D721Med (cell line): ENCODE results near the gene MDFI.

ENCODE experiments used
- DNase-seq: peaks from one replicate; pipeline ENCODE4 v3.0.0; 2011; ENCODE audit warnings: low spot score; ENCODE audit not compliant: insufficient read length
- FAIRE-seq: peaks from 2 replicates; lab custom pipeline; 2011; peaks lifted over from hg19 to GRCh38; lab: Jason Lieb, UNC
- CTCF ChIP-seq: IDR thresholded peaks from 2 replicates; pipeline ENCODE4 v1.5.1; 2012; ENCODE audit warnings: mild to moderate bottlenecking, control low read depth; ENCODE audit not compliant: insufficient read depth; ENCODE audit errors: missing control alignments

MDFI gene

GRCh38 chr6:41602864-41603608 is 35.2 kb upstream of the MDFI start:
- peak; percentile 94 for TF ChIP-seq CTCF
- DNase-seq (peak; percentile 66), FAIRE-seq (no peak)

- DNase-seq (no peak), FAIRE-seq (no peak)
- no peak for TF ChIP-seq CTCF
Measured at GRCh38 chr6:41604006-41604405, 34.3 kb upstream of the MDFI start.

- DNase-seq (no peak), FAIRE-seq (no peak)
- no peak for TF ChIP-seq CTCF
Measured at GRCh38 chr6:41605649-41606048, 32.6 kb upstream of the MDFI start.

GRCh38 chr6:41607036-41607435 is 31.2 kb upstream of the MDFI start:
- no peak for FAIRE-seq
- TF ChIP-seq CTCF = no peak
- no peak for DNase-seq

- no peak for TF ChIP-seq CTCF
- FAIRE-seq = no peak
- no peak for DNase-seq
Measured at GRCh38 chr6:41607736-41608135, 30.5 kb upstream of the MDFI start.

GRCh38 chr6:41608443-41609151 is 29.7 kb upstream of the MDFI start:
- no peak for DNase-seq
- FAIRE-seq = no peak
- TF ChIP-seq CTCF = no peak

GRCh38 chr6:41614715-41615114 is 23.6 kb upstream of the MDFI start:
- DNase-seq = no peak
- no peak for FAIRE-seq
- TF ChIP-seq CTCF = no peak
